NCI-H226 (cell line): ENCODE data around the gene DNM3.

ENCODE experiments used
- DNase-seq: peaks from one replicate; pipeline ENCODE4 v3.0.0-alpha.2; 2015

DNM3 gene

GRCh38 chr1:171873664-171874063, 32.4 kb downstream of the DNM3 start:
- DNase-seq, result no peak

- DNase-seq, result peak; percentile 48
Observed at GRCh38 chr1:171877701-171878100, 36.4 kb downstream of the DNM3 start.

GRCh38 chr1:171879556-171879955, 38.3 kb downstream of the DNM3 start:
- DNase-seq, result no peak

GRCh38 chr1:171881442-171881841, 40.1 kb downstream of the DNM3 start:
- peak; percentile 12 for DNase-seq

- no peak for DNase-seq
Observed at GRCh38 chr1:171883849-171884248, 42.6 kb downstream of the DNM3 start.

- no peak for DNase-seq
Observed at GRCh38 chr1:171884475-171884874, 43.2 kb downstream of the DNM3 start.

GRCh38 chr1:171890131-171890530, 48.8 kb downstream of the DNM3 start:
- no peak for DNase-seq

- DNase-seq, result no peak
Observed at GRCh38 chr1:171896936-171897703, 55.8 kb downstream of the DNM3 start.

GRCh38 chr1:171898941-171899340, 57.6 kb downstream of the DNM3 start:
- DNase-seq, result no peak

- no peak for DNase-seq
Observed at GRCh38 chr1:171899838-171900237, 58.5 kb downstream of the DNM3 start.

GRCh38 chr1:171901245-171901644, 59.9 kb downstream of the DNM3 start:
- DNase-seq, result peak; percentile 75

- peak; percentile 65 for DNase-seq
Observed at GRCh38 chr1:171902527-171902926, 61.2 kb downstream of the DNM3 start.

GRCh38 chr1:171904778-171905450, 63.6 kb downstream of the DNM3 start:
- DNase-seq, result no peak

- DNase-seq, result no peak
Observed at GRCh38 chr1:171909711-171910110, 68.4 kb downstream of the DNM3 start.

- no peak for DNase-seq
Observed at GRCh38 chr1:171910786-171911185, 69.5 kb downstream of the DNM3 start.

- peak; percentile 28 for DNase-seq
Observed at GRCh38 chr1:171911506-171911905, 70.2 kb downstream of the DNM3 start.

GRCh38 chr1:171912509-171913175, 71.3 kb downstream of the DNM3 start:
- no peak for DNase-seq

GRCh38 chr1:171913385-171913784, 72.1 kb downstream of the DNM3 start:
- DNase-seq, result peak; percentile 3

GRCh38 chr1:171916315-171916771, 75.0 kb downstream of the DNM3 start:
- no peak for DNase-seq

GRCh38 chr1:171917331-171917730, 76.0 kb downstream of the DNM3 start:
- DNase-seq, result no peak

GRCh38 chr1:171919891-171920887, 78.9 kb downstream of the DNM3 start:
- no peak for DNase-seq

GRCh38 chr1:171922999-171923398, 81.7 kb downstream of the DNM3 start:
- DNase-seq, result no peak

- DNase-seq, result no peak
Observed at GRCh38 chr1:171929121-171929520, 87.8 kb downstream of the DNM3 start.
